GM12872 (cell line): ENCODE results near the gene PRKCB.

Experiments
- CTCF ChIP-seq: IDR thresholded peaks from 3 replicates; pipeline ENCODE4 v1.5.1; 2011; ENCODE audit warnings: low read depth, mild to moderate bottlenecking, low read length, moderate library complexity; ENCODE audit not compliant: insufficient read depth

Gene PRKCB

DNA sequence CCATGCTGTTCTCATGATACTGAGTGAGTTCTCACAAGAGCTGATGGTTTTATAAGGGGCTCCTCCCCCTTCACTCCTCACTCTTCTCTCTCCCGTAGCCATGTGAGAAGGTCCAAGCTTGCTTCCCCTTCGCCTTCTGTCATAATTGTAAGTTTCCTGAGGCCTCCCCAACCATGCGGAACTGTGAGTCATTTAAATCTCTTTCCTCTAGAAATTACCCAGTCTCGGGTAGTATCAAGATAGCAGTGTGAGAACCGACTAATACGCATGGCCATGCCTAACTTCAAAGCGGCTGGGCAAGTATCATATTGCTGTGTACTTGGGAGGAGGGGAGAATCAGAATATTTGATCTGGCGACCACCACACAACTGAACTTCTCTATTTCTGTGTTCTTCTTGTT lies 88.3 kb downstream of the PRKCB start:
- TF ChIP-seq CTCF, result no peak

DNA sequence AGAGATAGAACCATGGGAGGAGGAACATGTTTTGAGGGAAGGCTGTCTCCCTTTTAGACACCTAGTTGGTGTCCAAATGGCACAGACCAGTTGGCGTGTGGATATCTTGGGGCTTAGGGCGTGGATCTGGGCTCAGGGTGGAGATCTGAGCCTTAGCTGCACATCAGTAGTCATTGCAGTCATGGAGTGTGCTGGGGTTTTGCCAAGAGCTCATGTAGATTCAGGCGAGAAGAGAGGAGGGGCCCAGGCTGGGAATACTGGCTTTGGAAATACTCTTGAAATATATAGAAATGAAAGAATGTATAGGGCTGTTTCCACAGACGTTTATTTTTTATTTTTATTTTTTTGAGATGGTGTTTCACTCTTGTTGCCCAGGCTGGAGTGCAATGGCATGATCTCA lies 92.0 kb downstream of the PRKCB start:
- no peak for TF ChIP-seq CTCF

- no peak for TF ChIP-seq CTCF
Measured at GRCh38 chr16:23929237-23929636, 93.5 kb downstream of the PRKCB start.

GRCh38 chr16:23929856-23930255 lies 94.1 kb downstream of the PRKCB start:
- no peak for TF ChIP-seq CTCF

GRCh38 chr16:23930791-23931190 lies 95.0 kb downstream of the PRKCB start:
- no peak for TF ChIP-seq CTCF

DNA sequence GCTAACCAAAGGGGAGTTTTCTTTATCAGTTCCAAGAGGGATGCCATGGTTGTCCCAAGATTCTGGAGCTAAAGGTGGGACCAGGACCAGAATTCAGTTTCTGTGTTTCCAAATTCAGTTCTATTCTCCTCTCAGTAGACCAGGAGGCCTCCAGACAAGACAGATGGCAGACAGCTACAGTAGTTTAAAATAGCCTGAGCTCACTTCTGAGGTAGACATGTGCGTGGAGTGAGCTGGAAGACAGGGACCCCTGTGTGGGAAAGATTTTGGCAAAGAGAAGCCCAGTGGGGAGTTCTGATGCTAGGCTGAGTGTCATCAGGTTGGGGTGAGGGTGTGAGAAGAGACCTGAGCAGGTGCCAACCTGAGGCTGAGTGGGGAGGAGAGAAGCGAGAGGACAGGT lies 95.4 kb downstream of the PRKCB start:
- no peak for TF ChIP-seq CTCF

DNA sequence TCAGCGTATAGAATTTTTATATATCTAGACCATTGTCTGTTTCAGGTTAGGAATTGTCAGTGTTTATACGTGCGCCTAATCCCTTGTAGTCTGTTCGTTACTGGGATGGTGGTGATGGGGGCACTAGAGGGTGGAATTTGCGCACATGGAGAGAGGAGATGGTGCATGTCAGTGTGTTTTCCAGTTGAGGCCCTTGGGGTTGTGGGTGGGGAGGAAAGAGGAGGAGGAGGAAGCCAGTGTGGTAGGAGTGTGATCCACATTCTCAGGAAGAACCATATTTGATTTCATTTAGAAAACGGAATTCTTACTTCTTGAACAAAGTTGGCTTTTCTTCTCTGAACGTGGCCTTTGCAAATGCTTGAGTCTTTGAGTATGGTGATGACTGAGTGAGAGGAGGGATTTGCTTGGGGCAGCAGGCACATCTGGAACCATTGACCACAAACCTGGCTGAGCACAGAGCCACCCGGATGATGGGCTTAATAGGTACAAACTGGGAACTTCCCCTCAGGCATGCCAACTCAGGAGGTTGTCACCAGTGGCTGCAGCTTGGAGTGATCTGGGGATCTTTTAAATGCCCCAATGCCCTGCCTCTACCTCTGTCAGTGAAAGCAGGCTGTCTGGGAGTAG lies 98.9 kb downstream of the PRKCB start:
- TF ChIP-seq CTCF, result no peak
